Activated CD8-positive, alpha-beta memory T cell treated with anti-CD3 and anti-CD28 coated beads, Interleukin-2, amount 50 U/mL, for 48 hours (primary cell): Measurements from ENCODE around the gene MT1X.
"Not testable (repeated sequence)": the region's sequence is repeated elsewhere in the genome, so short reads cannot be mapped to it uniquely, and the experiment has no call there.

Experiments used
- DNase-seq: peaks from one replicate; pipeline ENCODE4 v3.0.0-alpha.2; 2020

Gene MT1X

GRCh38 chr16:56657555-56658326 lies 24.5 kb upstream of the MT1X start, which contains the start of gene MT1F:
Gene MT1F, plus strand, starts transcription at chr16:56657959. Its CDS starts 100 bp downstream, at chr16:56658059.
- peak; percentile 83 for DNase-seq

- DNase-seq = no peak
Measured at GRCh38 chr16:56658327-56658875, 23.9 kb upstream of the MT1X start.

DNA sequence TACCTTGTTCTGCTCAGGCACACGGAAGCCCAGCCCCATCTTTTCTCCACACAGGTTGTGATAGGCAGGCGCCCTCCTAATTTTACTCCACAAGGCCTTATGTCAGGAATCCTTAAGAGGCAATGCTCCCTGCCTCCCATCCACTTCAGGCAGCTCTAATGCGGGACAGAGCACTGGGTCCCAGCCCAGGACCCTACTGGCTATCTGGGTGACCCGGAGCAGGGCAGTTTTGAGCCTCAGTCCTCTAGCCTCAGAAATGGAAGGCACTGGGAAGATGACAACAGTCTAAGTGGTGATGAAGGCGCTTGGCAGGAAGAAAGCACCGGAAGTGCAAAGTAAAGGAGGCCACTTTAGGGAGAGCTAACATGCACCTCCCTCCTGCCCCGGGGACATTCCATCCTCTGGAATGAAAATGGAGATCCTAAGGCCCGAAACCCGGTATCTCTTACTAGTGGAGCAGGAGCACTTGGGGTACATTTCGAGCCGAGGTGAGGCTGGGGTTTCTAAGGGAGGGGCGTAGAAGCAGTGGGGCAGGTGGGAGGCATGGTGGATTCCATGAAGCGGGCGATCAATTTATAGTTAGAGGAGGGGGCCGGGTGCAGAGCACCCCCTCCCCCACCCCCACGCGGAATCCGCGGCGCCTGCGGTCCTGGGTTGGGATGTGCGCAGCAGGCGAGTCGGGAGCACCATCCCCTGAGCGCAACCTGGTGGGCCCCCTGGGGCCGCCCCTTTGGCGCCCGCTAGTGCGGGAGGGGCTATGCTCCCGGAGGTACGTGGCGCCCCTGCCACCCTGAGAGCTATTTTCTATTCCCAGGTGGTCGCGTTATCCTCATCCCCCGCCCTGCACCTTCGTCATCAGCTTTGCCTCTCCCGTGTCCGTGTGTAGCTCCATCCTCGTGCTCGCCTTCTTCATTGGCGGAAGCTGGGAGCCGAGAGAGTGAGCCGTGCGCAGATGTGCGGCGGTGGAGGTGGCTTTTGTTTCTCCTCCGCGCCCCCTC lies 19.6 kb upstream of the MT1X start:
- peak; percentile 71 for DNase-seq

- DNase-seq = no peak
Measured at GRCh38 chr16:56664506-56664905, 17.8 kb upstream of the MT1X start.

DNA sequence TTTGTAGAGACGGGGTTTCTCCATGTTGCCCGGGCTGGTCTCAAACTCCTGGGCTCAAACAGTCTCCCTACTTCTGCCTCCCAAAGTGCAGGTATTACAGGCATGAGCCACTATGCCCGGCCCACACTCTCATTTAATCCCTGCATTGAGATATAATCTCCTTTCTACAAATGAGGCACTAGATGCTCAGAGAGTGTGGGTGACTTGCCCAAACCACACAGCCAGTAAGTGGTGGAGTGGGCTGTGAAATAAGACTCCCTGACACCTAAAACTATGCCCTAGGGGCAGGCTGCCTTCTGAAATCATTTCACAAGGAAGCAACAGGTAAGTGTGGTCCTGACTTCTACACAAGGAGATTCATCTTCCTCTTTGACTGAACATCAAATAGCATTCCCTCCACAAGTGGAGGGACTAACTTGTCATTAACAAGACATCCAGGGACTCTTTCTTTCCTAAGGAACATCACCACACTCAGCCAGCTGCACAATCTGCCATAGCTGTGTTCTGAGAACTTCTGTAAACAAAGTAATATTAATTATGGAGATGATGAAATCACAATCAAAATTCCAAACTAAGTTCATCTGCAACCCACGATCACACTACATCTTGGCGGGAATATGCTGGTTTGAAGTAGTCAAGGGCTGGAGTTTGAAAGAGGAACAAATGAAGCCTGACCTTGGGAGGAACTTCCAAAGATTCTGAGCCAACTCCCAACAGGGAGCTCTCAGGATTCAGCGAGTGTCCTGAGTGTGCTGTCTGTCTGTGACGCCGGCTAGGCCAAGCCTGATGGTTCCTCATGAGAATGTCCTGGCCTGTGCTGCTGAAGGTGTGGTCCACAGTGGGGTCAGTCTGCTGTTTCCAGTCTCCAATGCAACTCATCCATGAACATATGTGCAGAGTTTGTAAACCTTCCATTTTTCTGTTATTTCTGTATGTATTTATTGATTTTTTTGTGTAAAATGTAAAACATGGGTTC lies 16.7 kb upstream of the MT1X start:
- DNase-seq = not testable (repeated sequence)

DNA sequence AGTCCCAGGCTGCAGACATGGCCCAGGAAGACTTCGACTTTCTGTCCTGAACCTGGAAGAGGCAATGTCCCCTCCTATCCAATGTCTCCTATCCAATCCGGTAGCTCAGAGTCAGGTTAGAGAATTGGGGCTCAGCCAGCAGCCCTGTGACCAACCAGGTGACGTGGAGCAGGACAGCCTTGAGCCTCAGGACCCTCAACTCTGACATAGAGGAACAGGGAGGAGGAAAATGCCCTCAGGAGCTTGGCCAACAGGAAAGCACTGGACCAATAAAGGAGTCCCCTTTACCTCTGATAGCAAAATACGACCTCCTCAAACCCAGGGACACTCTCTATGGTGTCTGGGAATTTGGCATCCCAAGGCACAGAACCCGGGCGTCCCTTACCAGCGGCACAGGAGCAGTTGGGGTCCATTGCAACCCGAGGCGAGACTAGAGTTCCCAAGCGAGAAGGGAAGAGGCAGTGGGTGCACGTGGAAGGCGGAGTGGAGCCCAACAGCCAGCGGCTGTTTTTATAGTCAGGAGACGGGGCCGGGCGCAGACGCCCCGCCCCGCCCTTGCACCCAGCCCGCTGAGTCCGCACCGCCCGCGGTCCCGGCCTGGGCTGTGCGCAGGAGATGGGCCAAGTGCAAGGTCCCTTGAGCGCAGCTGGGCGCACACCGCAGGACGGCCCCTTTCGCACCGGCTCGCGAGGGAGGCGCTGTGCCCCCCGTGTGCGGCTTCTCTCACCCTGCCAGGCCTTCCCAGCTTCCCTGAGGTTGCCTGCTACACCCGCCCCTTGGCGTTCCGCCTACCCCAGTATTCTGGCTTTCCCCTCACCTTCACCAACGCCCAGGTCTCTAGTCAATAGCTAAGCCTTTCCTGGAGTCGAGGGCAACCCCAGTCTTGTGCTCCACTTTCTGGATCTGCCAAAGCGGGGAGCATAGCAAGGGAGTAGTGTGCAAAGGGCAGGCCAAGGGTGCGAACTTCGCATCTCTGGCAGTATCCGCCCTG lies 14.4 kb upstream of the MT1X start, which contains the start of gene MT1G:
Gene MT1G (minus strand): TSS at position 485 of the 991 bp plus-strand sequence. CDS start 72 bp downstream, at position 413.
- DNase-seq = peak; percentile 74

DNA sequence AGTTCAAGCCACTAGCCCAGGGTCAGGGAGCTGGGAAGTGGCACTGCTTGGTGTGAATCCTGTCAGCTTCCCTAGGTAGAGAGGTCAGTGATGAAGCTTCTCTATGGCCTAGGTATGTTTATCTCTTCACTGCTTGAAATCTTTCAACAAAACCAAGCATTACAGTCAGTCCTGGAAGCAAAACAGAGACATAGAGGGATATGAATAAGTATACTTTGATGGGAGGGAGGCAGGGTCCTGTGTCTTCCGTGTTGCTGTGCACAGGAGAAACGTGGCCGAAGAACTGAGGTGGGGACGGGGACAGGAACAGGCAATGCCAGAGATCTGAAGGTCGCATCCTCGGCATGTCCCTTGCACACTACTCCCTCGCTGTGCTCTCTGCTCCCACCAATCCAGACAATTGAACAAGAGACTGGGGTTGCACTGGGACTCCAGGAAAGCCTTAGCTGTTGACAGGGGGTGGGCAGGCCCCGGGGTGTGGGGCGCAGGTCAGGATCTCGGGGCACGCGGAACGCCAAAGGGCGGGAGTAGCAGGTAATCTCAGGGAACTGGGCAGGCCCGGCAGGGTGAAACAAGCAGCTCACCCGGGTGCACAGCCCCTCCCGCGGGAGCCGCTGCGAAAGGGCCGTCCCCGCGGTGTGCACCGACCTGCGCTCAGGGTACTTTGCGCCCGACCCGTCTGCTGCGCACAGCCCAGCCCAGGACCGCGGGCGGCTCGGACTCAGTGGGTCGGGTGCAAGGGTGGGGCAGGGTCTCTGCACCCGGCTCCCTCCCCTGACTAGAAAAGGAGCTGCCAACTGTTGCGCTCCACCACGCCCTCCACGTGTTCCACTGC lies 13.0 kb upstream of the MT1X start, which contains the start of gene MT1H:
Gene MT1H (plus strand): TSS at position 810 of the 835 bp plus-strand sequence. CDS start 71 bp downstream, outside the sequence.
- peak; percentile 63 for DNase-seq

DNA sequence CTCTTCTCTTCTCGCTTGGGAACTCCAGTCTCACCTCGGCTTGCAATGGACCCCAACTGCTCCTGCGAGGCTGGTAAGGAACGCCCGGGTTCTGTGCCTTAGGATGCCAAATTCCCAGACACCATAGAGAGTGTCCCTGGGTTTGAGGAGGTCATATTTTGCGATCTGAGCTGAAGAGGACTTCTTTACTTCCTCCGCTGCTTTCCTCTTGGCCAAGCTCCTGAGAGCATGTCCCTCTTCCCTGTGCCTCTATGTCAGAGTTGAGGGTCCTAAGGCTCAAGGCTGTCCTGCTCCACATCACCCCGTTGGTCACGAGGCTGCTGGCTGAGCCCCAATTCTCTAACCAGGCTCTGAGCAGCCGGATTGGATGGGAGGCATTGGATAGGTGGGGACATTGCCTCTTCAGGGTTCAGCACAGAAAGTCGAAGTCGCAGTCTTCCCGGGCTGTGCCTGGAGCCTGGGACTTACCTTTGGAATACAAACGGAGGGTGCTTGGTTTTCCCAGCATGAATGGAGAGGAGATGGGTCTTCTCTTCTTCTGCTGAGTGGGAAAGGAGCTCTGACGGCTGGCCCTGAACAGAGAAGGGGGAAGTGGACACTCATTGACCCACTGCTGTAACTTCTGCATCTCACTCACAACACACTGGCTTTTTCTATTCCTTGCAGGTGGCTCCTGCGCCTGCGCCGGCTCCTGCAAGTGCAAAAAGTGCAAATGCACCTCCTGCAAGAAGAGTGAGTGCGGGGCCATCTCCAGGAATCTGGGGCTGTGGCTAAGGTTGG lies 12.2 kb upstream of the MT1X start:
- no peak for DNase-seq

- DNase-seq = no peak
Measured at GRCh38 chr16:56670620-56670934, 11.7 kb upstream of the MT1X start.

DNA sequence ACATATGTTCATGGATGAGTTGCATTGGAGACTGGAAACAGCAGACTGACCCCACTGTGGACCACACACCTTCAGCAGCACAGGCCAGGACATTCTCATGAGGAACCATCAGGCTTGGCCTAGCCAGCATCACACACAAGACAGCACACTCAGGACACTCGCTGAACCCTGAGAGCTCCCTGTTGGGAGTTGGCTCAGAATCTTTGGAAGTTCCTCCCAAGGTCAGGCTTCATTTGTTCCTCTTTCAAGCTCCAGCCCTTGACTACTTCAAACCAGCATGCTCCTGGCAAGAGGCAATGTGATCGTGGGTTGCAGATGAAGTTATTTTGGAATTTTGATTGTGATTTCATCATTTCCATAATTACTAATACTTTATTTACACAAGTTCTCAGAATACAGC lies 10.6 kb upstream of the MT1X start:
- not testable (repeated sequence) for DNase-seq

- DNase-seq = not testable (repeated sequence)
Measured at GRCh38 chr16:56672171-56672570, 10.1 kb upstream of the MT1X start.

GRCh38 chr16:56672761-56673536 lies 9.3 kb upstream of the MT1X start:
- no peak for DNase-seq

GRCh38 chr16:56673921-56674320 lies 8.3 kb upstream of the MT1X start:
- DNase-seq = no peak

GRCh38 chr16:56674570-56674969 lies 7.7 kb upstream of the MT1X start:
- not testable (repeated sequence) for DNase-seq

GRCh38 chr16:56675685-56676210 lies 6.5 kb upstream of the MT1X start:
- DNase-seq = peak; percentile 80

- DNase-seq = no peak
Measured at GRCh38 chr16:56677474-56677873, 4.8 kb upstream of the MT1X start.

- no peak for DNase-seq
Measured at GRCh38 chr16:56679078-56679730, 3.1 kb upstream of the MT1X start.
